NOMO-1 treated with dmso at 0.1 percent for 144 hours (cell line): Measurements from ENCODE around the gene LTF.
"Not testable (repeated sequence)": the region's sequence is repeated elsewhere in the genome, so short reads cannot be mapped to it uniquely, and the experiment has no call there.

Source experiments
- DNase-seq: peaks from one replicate; lab custom pipeline; 2025; ENCODE audit not compliant: unreplicated experiment; lab: John Stamatoyannopoulos, UW

LTF gene

DNA sequence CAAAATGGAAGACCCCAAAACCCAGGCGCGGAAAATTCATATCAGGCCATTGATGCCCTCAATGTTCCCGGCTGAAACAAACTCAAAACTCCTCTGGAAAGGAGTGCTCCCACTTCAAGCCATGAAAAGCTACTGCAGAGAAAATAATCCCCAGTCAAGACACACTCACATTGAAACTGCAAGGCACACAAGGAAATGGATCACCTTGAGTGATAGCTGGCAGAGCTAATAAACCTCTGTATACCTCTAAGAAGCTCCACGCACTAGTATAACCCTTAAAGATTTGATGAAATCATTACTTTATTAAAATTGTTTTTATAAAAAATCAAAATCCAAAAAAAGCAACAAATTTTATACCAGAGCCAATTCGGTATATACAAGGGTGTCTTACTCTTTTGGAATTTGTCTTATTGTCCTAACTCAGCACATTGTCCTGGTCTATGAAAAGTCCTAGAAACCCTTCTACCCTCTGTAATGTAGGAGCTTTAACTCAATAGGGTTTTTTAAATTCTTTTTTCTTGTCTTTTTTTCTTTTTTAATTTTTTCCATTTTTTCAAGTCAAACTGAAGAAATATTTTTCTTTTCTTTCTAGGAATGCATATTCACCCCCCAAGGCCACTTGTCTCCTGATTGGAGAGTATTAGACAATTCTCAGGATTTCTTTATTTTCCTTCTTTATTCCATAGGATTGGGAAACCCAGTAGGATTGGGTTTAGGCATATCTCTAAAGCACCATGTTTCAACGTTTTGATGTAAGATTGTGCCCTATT lies 66.3 kb downstream of the LTF start:
- no peak for DNase-seq

DNA sequence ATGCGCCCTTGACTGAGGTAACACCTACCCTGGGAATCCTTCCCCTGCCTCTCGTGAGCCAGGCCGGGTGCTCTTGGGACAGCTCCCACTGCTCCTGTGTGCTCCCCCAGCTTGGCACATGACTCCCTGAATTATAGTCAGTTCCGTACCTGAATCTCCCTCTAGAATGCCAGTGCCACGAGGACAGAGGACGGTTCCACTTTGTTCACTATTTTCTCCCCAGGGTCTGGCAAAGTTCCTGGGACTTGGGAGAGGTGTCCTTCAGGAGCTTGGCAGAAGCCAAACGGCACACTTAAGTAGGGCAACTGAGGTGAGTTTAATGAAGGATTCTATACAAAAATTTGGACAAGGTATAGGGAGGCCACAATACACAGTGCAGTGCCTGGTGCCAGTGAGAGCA lies 67.6 kb downstream of the LTF start:
- no peak for DNase-seq

DNA sequence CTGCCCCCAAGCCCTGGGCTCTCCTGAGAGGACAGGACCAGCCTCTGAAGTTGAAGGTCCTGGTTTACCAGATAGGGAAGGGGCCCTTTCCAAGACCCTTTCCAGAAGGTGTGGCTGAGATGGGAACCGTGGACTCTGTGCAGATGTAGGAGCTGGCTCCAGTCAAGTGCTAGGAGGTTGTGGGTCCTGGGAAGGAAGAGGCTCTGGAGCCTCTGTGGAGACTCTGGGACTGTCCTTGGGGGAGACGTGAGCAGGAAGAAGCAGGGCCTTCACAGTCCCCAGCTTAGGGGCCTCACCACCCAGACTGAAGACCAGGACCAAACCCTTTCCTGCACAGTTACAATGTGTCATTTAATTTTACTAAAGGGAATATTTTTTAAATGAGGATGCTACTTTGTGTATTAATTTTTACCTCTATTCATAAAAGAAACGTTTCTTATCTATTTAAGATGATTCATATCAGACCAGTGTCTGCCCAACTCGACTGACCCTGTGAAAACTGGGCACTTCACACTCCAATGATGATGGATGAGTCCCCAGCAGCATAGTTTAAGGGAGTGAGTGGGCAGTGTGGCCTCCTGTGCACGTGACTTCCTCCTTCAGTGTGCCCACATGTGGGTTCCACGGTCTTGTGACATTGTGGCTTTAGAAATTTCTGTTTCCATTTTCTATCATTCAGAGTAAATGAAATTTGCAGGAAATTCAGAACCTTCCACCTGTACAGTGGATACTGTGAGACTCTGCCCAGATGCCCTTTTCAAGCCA lies 68.8 kb downstream of the LTF start:
- peak; percentile 19 for DNase-seq

DNA sequence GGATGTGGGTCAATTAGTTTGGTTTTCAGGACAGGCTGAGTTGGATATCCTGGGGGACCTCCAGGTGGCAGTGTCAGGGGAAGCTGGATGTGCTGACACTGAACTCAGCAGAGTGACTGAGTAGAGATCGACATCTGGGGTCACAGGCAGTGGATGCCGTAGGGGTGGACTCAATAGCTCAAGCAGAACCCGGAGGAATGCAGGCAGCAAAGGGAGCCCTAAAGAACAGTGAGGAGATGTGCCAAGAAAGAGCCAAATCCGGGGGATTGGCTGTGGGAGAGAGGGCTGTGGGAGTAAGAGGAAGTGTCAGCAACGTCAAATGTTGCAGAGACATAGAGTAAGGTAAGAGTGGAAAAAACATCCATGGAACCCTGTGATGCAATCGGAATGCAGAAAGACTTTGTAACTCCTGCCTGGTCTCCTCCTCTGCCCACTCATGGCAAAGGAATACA lies 69.5 kb downstream of the LTF start:
- DNase-seq: no peak

DNA sequence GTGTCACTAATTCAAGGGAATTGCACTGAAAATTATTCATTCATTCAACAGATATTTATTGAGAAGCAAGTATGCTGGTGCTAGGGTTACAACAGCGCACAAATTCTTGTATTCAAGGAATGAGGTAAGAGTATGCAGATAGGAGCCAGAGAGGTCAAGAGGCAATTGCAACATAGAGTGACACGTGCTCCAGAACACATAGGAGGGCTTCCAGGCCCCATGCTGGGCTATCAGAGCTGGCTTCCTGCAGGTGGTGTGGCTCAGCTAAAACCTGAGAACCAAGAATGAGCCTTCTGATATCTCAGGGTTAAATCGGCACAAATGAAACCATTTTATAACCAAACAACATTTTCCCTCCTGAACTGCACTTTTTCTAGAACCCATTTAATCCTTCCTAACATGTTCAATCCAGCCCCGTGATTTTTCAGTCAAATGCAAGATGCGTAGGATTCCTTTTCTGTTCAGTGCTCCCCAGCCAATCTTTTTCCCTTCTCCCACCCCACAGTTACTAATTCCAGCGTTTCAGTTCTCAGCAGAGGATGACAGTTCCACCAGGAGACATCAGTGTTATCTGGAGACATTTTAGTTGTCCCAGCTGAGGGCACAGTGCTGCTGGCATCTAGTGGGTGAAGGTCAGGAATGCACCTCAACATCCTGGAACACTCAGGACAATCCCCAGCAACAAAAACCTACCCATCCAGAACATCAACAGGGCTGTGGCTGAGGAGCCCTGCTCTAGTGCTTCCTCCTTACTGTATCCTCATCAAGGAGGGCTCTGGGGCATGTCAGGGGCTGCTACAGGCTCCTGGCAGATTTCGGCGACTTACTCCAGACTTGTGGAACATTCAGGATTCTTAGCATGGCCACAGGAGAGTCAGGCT lies 70.9 kb downstream of the LTF start:
- DNase-seq: peak; percentile 76

DNA sequence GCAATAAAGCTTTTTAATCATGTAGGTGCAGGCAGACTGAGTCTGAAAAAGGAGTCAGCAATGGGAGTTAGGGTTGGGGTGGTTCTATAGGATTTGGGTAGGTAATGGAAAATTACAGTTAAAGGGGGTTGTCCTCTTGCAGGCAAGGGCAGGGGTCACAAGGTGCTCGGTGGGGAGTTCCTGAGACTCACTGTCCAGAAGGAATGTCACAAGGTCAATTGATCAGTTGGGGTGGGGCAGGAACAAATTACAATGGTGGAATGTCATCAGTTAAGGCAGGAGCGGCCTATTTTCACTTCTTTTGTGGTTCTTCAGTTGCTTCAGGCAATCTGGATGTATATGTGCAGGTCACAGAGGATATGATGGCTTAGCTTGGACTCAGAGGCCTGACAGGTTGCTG lies 71.7 kb downstream of the LTF start:
- DNase-seq: no peak

DNA sequence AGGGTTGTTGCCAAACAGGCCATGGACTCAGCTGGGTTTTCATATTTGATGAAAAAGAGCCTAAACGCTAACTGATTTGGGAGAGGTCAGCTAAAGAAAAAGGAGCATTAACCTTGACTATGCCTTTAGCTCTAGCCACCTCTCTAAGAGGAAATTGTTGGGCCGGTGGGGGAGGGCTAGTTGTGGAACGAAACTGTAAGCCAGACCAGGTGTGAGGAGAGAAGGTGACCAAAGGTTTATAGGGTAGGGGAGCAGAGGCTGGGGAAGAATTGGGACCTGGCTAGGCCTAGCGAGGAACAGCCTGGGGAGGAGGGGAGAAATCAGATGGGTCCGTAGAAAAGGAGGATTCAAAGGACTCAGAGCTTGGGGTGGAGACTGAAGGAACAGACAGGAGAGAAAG lies 73.2 kb downstream of the LTF start:
- not testable (repeated sequence) for DNase-seq

DNA sequence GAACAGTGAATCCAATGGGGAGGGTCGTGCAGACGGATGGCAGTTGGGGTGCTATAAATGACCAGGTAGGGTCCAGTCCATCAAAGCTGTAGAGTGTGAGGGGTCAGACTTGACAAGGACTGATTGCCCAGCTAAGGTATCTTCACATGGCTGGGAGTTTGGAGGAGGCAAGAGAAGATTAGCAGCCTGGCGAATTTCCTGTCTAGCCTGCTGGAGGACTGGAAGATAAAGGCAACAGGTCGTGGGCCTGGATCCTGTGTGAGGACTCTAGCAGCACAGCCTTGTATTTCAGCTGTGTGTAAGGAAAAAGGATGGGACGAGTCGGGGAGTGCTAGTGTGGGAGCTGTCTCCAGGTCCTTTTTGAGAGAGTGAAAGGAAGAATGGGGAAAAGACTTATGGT lies 75.4 kb downstream of the LTF start:
- no peak for DNase-seq

DNA sequence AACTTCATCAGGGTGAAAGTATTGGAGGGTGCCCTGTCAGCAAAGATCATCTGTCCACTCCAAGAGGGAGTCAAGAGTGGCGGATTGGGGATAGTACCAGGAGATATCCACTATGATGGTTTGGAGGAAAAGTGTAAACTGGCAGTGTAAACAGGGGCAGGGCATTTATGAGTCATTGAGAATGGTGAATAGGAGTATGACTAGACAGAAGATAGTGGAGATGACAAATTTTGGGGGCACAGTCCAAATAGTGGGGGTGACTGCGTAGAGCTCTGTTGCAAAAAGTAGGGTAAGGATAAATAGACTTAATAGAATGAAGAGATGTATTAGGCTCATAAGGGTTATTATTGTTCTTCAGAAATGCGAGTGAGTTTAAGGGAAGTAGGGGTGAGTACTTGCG lies 75.9 kb downstream of the LTF start:
- not testable (repeated sequence) for DNase-seq

DNA sequence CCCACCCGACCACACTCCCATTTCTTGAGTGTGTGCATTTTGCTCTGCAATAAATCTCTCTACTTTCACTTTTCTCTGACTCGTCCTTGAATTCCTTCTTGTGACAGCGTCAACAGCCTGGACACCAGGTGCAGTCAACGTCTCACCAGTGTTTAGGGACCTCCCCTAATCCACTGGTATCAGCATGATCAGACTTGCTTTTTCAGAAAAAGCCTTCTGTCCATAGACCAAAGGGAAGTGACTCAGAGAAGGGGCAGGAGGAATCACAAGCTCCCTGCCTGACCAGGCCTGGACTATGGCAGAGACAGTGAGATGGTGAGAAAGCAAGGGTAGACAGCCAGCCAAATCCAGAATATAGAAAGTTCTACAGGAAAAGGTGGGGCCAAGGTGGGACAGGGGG lies 78.5 kb downstream of the LTF start:
- peak; percentile 54 for DNase-seq
